Sciatic nerve (tissue), 2 donors: ENCODE results near the gene ZRANB3. TPM values are rescaled to one million over a fixed set of nuclear protein-coding genes. Genes with fewer than 3 reads are reported as not detected.
"Not testable (repeated sequence)": the region's sequence is repeated elsewhere in the genome, so short reads cannot be mapped to it uniquely, and the experiment has no call there.

Source experiments
- ATAC-seq: fragments of 200-7000 bp; cut with Tn5 transposase; one replicate; pipeline ENCODE4 v1.9.1; 2020; ENCODE audit warnings: mild to moderate bottlenecking, moderate library complexity
- DNase-seq: peaks from one replicate; pipeline ENCODE4 v3.0.0-alpha.2; 2020; ENCODE audit warnings: low spot score
- intact Hi-C: fragments of 100-400 bp; cut with DNase I; formaldehyde crosslinking; loops from one replicate; pipeline ENCODE4 v1.14.2; 2022
- total RNA-seq: library from RNA; stranded (reverse); fragmentation: NEBNext Ultra II Directional; extraction: Animal tissue kit (Norgen Biotek cat#: 25700); gene quantifications from one replicate; pipeline ENCODE4 v1.2.1, GENCODE V29; 2021
- donor health status: DM: no; HTN: no; CAD: no.
- donor health status: DM: no; HTN: no; CAD: no.

ZRANB3 gene
- total RNA-seq, 1 donor from 2014 or later, result 9.5 TPM

DNA sequence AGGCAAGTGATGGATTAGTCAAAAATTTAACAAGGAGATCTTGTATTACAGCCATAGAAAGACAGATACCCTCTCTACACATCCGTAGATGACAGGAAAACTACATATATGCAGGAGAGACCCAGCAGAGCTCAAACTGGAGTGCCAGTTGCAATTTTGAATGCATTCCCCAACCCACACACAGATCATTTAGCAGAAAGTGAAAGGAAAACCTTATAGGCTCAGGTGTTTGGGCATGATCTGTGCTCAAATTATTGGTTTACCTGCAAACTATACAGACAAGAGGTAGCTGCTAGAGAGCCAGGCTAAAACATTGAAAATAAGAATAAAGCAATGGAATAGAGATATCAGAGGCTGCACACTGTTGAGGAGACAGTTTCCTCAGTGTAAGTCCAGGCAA, 427.2 kb downstream of the ZRANB3 start:
- no peak for ATAC-seq

DNA sequence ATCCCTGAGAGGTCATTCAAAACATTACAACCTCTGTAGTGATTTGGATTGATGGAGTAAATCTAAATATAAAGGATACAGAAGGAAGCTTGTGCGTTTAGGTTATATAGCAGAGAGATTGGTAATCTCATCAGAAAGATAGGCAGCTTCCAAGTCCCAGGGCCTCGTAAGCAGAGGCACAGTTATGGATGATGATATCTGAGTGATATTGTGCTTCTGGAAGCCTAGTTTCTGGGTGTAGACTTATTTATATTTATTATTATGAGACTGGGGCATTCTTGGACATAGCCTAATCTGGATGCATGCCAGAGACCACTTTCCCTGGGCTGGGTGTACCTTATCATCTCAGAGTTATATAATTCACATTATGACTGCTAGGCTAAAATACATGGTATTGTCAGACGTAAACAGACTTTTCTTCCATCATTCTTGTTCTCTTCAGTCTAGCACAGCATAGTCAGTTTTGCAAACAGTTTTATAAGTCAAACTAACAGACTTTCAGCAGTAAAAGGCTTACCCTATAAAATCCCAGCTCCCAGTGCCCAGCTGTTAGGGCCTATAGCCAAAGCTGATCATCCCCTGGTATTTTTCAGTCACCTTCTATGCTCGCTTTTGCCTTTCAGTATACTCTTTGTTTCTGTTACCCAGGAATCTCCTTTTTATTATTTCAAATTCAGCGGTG, 431.1 kb downstream of the ZRANB3 start:
- DNase-seq, result no peak
- intact Hi-C loops, result no loop called here
- no peak for ATAC-seq

More for the DNA sequence above, 427.2 kb downstream of the ZRANB3 start:
- intact Hi-C loops, result no loop called here
- DNase-seq, result no peak

DNA sequence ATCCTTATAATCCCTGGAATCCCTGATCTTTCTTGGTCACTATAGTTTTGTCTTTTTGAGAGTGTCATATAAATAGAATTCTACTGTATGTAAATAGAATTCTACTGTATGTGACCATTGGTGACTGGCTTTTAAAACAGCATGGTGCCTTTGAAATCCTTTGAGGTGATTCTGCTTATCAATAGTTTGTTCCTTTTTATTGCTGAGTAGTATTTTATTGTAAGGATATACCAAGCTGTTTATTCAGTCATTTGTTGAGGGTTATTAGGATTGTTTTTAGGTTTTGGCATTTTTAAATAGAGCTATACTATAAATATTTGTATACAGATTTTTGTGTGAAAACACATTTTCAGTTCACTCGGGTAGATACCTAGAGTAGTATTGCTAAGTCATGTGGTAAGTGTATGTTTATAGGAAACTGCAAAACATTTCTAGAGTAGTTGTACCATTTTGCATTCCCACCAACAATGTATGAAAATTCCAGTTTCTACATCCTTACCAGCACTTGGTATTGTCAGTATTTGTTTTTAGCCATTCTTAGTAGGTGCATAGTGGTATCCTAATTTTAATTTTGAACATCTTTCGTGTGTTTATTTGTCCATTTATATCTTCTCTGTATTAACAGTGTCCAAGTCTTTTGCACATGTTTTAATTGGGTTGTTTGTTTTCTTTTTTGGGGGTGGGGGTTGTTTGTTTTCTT, 433.3 kb downstream of the ZRANB3 start:
- ATAC-seq, result no peak
- intact Hi-C loops, result no loop called here
- DNase-seq, result no peak

DNA sequence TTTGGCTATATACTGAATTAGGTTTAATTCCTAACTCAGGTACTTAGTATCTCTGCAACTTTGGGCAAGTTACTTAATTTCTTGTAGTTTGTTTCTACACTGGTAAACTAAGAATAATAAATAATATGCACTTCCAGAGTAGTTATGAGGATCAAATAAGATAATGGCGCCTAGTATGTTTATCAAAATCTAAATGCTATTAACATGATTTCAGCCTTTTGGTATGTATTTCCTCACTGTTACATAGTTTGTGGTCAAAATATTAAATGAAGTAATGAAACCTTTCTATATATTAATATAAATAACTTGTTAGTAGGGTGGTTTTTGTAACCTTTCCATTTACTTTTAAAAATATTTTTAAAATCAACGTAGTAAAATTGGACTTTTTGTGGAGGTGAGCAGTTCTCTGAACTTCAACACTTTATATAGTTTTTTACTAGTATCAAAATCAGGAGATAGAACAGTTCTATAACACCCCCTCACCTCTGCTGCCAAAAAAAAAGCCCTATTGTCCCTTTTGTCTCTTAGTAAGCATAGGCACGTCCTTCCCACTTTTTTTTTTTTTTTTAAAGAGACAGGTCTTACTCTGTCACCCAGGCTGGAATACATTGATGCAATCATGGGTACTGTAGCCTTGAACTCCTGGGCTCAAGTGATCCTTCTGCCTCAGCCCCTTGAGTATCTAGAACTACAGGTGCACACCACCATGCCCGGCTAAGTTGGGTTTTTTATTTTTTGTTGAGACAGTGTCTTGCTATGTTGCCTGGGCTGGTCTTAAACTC, 434.2 kb downstream of the ZRANB3 start:
- no peak for DNase-seq
- intact Hi-C loops, result no loop called here
- ATAC-seq, result no peak

DNA sequence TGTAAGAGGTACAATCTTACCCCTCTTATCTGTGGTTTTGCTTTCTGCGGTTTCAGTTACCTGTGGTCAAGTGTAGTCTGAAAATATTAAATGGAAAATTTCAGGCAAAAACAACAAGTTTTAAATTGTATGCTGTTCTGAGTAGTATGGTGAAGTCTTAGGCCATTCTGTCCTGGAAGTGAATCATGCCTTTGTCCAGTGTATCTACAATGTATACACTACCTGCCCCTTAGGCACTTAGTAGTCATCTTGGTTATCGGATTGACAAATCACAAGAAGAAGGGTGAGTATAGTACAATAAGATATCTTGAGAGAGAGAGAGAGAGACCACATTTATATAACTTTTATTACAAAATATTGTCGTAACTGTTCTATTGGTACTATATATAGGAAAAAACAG, 435.4 kb downstream of the ZRANB3 start:
- intact Hi-C loops, result no loop called here
- no peak for DNase-seq
- ATAC-seq, result no peak

DNA sequence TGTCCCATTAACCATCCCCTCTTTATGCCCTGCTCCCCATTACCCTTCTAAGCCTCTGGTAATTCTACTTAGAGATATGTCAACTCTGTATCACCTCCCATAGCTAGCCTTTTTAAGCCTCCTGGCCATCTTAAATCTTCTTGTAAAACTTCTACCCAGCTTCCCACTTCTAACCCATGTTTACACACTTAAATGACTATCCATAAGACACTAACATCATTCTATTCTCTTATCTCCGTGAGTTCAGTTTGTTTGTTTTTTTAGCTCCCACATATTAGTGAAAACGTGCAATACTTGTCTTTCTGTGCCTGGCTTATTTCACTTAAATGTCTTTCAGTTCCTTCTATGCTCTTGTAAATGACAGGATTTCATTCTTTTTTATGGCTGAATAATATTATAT, 436.5 kb downstream of the ZRANB3 start:
- intact Hi-C loops, result no loop called here
- no peak for DNase-seq
- ATAC-seq, result no peak

DNA sequence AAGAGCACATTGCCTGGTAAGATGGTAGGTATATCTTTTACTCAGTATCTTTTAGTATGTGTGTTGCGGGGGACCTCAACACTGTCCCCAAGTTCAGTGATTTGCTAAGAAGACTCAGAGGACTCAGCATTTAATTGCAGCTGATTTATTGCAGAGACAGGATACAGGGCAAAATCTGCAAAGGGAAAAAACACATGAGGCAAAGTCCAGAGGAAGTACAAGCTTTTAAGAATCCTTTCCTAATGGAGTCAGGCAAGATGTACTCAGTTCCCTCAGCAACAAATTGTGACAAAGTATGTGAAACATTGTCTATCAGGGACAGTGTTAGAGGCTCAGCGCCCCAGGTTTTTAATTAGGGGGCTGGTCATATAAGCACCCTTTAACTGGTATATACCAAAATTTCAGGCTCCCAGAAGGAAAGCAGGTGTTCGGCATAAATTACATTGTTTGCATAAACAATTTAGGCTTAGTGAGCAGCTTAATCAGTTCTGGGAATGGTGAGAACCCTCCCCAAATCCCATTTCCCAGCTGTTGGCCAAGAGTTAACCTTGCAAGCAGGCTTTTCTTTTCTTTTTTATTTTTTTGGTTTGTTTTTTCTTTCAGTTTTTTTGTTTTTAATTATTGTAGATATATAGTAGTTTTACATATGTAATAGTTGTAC, 437.2 kb downstream of the ZRANB3 start:
- DNase-seq (no peak), ATAC-seq (no peak)
- intact Hi-C loops, result no loop called here

DNA sequence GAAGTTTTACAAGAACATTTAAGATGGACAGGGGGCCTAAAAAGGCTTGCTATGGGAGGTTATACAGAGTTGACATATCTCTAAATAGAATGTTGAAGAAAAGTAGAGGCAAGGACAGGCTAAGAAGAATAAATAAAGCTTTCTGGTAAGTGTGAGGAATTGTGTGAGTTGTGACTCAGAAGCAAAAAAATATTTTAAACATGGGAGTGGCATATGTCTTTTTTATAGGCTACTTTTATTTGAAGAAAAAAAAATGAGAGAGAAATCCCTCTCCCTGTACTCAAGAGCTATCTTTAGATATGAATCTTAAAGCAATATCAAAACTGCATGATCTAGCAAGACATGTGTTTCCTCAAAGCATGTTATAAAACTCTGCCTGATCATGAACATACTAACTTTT, 437.8 kb downstream of the ZRANB3 start:
- ATAC-seq (no peak), DNase-seq (no peak)
- intact Hi-C loops, result no loop called here

DNA sequence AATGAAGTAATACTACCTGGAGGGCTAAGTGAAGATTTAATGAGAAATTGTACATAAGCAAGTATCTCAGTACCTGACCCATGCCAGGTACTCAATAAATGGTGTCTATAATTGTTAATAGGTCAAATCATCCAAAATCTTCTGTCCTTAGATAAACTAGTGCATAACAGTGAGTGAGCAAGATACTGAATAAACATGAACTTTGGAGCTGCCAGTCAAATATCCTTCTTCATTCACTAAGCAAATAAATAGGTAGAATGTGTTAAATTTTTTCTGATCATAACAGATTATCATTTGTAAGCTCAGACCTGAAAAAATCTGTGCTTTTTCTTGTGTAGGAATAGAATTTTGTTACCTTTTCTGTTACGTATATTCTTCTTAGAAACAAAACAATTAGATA, 439.3 kb downstream of the ZRANB3 start:
- ATAC-seq, result no peak
- intact Hi-C loops, result no loop called here
- no peak for DNase-seq

DNA sequence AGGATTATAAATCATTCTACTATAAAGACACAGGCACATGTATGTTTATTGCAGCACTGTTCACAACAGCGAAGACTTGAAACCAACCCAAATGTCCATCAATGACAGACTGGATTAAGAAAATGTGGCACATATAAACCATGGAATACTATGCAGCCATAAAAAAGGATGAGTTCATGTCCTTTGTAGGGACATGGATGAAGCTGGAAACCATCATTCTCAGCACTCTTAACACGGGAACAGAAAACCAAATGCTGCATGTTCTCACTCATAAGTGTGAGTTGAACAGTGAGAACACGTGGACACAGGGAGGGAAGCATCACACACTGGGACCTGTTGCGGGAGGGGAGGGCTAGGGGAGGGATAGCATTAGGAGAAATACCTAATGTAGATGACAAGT, 441.4 kb downstream of the ZRANB3 start:
- intact Hi-C loops, DNase-seq, ATAC-seq: not testable (repeated sequence)

Other genes with a start within 250 kb of the ZRANB3 start
- gene R3HDM1, start 266 bp upstream of the ZRANB3 start, total RNA-seq, result 32.5 TPM
- 122 TPM for gene UBXN4, start 210.6 kb upstream of the ZRANB3 start, total RNA-seq